NCI-H2227 treated with DMSO at 0.1 percent for 48 hours (cell line): Measurements from ENCODE around the gene MOB1A.

Experiments
- DNase-seq: peaks from one replicate; lab custom pipeline; 2025; lab: John Stamatoyannopoulos, UW

Gene MOB1A

GRCh38 chr2:74103763-74104162, 74.9 kb downstream of the MOB1A start:
- no peak for DNase-seq
